Adrenal gland (tissue), 5 donors: ENCODE results near the gene TEDC1.

Experiments
- POLR2A ChIP-seq, 2 donors: fragments of 450-650 bp; IDR thresholded peaks; one replicate each; pipeline ENCODE4 v1.6.1; 2017; ENCODE audit warnings: antibody characterized with exemption in 2 of 2, mild to moderate bottlenecking in 2 of 2, moderate library complexity in 1 of 2
- TF ChIP-seq, protein P1 (sequence below), 6 experiments: fragments of 450-650 bp in 4 of 6; fragments of 200-600 bp in 2 of 6; sonication (generic) in 1 of 6; IDR thresholded peaks; 1 replicate in 5 of 6; 2 replicates in 1 of 6; pipeline versions ENCODE4 v1.5.1 to v1.8.0; 2016 to 2021; ENCODE audit warnings: antibody characterized with exemption in 6 of 6, mild to moderate bottlenecking in 2 of 6, moderate library complexity in 1 of 6
- donor health status: DM: no; HTN: no; CAD: no.

DNA sequence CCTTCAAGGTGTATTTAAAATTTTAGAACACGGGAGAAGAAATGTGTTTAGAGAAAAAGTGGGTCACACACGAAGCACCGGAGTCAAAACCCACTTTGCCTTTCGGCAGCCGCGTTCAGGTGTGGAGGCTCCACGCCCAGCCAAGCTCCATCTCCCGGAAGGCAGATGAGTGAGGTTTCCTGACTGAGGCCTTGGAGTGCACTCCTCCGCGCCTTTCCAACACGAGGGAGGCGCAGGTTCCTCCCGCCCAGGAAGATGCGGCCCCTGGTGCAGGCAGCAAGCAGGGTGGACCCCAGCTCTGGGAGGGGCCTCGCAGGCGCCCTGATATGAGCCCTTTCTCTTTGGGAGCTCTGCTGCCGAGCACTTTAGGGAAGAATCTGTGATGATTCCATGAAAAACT, 48.9 kb upstream of the TEDC1 start:
- TF ChIP-seq, protein P1, sequence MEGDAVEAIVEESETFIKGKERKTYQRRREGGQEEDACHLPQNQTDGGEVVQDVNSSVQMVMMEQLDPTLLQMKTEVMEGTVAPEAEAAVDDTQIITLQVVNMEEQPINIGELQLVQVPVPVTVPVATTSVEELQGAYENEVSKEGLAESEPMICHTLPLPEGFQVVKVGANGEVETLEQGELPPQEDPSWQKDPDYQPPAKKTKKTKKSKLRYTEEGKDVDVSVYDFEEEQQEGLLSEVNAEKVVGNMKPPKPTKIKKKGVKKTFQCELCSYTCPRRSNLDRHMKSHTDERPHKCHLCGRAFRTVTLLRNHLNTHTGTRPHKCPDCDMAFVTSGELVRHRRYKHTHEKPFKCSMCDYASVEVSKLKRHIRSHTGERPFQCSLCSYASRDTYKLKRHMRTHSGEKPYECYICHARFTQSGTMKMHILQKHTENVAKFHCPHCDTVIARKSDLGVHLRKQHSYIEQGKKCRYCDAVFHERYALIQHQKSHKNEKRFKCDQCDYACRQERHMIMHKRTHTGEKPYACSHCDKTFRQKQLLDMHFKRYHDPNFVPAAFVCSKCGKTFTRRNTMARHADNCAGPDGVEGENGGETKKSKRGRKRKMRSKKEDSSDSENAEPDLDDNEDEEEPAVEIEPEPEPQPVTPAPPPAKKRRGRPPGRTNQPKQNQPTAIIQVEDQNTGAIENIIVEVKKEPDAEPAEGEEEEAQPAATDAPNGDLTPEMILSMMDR (IDR thresholded peaks at IDR 0.05), result no peak
- TF ChIP-seq POLR2A (IDR thresholded peaks at IDR 0.05), result no peak
